Measurements from ENCODE around the gene TMCC2. TPM values are rescaled to one million over a fixed set of nuclear protein-coding genes. Genes with fewer than 3 reads are reported as not detected.

The TMCC2 gene
- total RNA-seq, 4 donors from 2014 or later, result 0.33 to 2.1 (median 1.1) TPM

DNA sequence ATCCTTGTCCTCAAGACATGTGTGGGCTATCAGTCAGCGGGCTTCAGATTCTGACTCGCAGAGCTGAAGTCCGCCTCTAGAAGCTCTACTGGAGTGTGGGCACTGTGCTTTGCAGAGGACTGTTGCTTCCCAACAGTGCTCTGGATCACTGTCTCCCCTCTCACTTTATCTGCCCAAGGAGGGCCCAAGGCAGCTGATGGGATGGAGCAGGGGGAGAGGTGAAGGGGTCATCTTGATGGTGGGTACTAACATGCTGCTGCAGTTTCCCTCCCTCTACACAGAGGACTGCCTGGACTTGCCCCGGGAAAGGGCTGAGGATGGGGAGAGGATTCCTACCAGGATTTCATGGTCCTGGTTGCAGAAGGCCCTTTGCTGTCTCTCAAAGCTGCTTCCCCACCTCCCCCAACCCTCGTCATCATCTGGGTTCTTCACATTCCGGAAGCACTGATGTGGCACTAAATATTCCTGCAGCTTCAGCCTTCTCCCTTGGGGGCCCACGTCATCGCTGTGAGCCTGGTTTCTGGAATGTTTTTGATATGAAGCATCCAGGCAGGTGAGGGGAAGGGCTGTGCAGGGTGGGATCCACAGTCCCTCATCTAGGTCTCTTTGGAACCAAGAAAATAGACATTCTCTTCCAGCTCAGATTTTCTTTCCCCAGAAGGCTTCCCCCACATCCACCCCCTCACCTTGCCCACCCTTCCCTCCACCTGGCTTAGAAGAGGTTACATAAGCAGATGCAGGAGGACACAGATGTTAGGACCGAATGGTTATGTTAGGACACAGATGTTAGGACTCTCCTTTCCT lies 70.6 kb downstream of the TMCC2 start:
- TF ChIP-seq, protein P1, sequence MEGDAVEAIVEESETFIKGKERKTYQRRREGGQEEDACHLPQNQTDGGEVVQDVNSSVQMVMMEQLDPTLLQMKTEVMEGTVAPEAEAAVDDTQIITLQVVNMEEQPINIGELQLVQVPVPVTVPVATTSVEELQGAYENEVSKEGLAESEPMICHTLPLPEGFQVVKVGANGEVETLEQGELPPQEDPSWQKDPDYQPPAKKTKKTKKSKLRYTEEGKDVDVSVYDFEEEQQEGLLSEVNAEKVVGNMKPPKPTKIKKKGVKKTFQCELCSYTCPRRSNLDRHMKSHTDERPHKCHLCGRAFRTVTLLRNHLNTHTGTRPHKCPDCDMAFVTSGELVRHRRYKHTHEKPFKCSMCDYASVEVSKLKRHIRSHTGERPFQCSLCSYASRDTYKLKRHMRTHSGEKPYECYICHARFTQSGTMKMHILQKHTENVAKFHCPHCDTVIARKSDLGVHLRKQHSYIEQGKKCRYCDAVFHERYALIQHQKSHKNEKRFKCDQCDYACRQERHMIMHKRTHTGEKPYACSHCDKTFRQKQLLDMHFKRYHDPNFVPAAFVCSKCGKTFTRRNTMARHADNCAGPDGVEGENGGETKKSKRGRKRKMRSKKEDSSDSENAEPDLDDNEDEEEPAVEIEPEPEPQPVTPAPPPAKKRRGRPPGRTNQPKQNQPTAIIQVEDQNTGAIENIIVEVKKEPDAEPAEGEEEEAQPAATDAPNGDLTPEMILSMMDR (IDR thresholded peaks at IDR 0.05; ENCODE audit: low read depth), result no peak

DNA sequence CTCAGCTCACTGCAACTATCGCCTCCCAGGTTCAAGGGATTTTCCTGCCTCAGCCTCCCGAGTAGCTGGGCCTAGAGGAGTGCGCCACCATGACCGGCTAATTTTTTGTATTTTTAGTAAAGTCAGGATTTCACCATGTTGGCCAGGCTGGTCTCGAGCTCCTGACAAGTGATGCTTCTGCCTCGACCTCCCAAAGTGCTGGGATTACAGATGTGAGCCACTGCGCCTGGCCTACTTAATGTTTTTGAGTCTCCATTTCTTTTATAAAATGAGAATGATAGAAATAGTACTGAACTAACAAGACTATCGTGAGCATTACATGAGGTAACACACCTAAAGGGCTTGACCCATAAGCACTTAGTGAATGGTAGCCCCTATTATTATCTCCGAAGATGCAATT lies 72.4 kb downstream of the TMCC2 start:
- TF ChIP-seq, protein P1 (IDR thresholded peaks at IDR 0.05; ENCODE audit: low read depth), result no peak

DNA sequence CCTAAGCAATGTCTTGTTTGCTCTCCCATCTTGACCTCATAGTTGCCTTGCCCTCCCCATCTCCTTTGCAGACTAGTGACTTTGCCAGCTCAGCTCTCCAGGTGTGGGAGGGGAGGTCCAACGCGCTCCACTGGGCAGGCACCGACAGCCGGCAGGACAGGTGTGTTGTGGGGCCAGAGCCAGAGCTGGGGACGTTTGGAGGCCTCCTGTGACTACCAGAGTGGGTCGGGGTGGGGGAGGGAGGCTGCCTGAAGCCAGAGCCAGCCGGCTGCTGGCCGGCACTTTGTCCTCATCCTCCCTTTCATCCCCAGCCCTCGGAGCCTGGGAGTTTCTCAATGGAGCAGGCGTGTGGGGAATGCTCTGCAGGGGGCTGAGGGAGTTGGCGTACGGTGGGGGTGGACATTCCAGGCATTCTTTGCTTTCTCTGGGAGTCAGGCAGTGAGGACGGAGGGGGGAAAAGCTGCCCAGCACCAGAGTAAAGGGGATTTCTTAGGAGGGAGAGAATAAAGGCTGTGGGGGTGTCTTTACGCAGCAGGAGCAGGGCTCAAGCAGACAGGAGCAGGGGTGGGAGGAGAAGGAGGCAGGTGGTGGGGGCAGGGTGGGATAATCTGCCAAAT lies 73.6 kb downstream of the TMCC2 start:
- TF ChIP-seq, protein P1 (IDR thresholded peaks at IDR 0.05; ENCODE audit: low read depth), result no peak

- TF ChIP-seq, protein P1 (IDR thresholded peaks at IDR 0.05; ENCODE audit: low read depth), result no peak
These were observed 74.3 kb downstream of the TMCC2 start for GRCh38 chr1:205301842-205302588.

DNA sequence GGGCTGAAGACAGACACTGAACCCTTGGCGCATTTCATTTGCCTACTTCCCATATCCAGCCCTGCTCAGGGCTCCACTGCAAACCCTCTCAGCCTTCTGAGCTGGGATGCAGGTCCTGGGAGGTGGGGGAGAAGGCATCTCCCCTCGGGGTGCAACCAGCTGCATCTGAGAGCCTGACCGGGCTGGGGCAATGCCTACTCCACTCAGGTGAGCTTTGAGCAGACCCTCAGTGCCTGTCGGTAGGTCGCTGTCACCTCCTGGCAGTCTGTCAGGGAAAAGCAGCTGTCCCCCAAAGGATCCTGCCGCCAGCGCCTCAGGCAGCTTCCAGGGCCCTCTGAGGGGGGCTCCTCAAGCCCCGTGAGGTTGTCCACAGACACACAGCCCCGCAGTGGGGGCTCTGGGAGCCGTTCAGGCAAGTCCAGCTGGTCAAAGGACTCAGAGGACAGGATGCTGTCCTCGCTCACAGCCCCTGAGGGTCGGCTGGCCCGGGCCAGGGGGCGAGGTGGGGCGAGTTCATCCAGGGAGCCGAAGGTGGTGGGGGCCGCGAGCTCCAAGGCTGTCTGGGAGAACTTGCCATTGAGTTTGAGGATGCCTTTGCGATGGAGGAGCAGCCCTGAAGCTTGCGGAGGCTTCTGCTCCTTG lies 75.6 kb downstream of the TMCC2 start:
- TF ChIP-seq, protein P1 (IDR thresholded peaks at IDR 0.05; ENCODE audit: low read depth), result no peak

- TF ChIP-seq, protein P1 (IDR thresholded peaks at IDR 0.05; ENCODE audit: low read depth), result no peak
These were observed 76.4 kb downstream of the TMCC2 start for GRCh38 chr1:205304046-205304694.

Data from subcutaneous adipose tissue (tissue), 4 donors.